ENCODE data around the gene ACSL5. TPM values are rescaled to one million over a fixed set of nuclear protein-coding genes. Genes with fewer than 3 reads are reported as not detected.

ACSL5 gene
- total and polyA plus RNA-seq, 2 of the 4 experiments (the other 2 are of a cell fraction): 0.87 to 1.3 TPM

GRCh38 chr10:112393827-112394226 lies 19.9 kb downstream of the ACSL5 start:
- Histone ChIP-seq H3K23ac (ENCODE audit: low read depth, low read length) (no peak overlapping the region), H2AK9ac (replicated peaks; ENCODE audit: low read depth, low read length, poor library complexity) (no peak overlapping the region), H3K4me3 (ENCODE audit: insufficient read depth, low read depth, low read length) (no peak overlapping the region), H4K91ac (ENCODE audit: insufficient read depth, low read depth, low read length) (no peak overlapping the region), H3K4me2 (ENCODE audit: low read depth, low read length) (no peak overlapping the region), H2BK20ac (ENCODE audit: low read depth, low read length) (no peak overlapping the region), H3K27me3 (ENCODE audit: control insufficient read depth, insufficient read depth, low read length) (peaks cover 5% of the 10 kb centered on the region; the same call in 1 of the 2 replicates), H2BK5ac (ENCODE audit: low read depth, low read length, poor library complexity, severe bottlenecking) (no peak overlapping the region), H3K4ac (ENCODE audit: low read depth, low read length) (no peak overlapping the region), H3K9me1 (ENCODE audit: insufficient read depth, low read length) (0 out of 2 replicates have a peak, but pooled peaks cover 5% of the 10 kb centered on the region), H3K9me3 (ENCODE audit: control insufficient read depth, insufficient read depth, low read length) (no peaks in the 10 kb centered on the region), H2BK120ac (ENCODE audit: low read depth, low read length) (no peak overlapping the region), H2AK5ac (ENCODE audit: low read depth, low read length) (no peak overlapping the region), H3K79me1 (ENCODE audit: low read depth in 1 of 2, low read length in 2 of 2) (no peaks in the 10 kb centered on the region), H3K4me1 (ENCODE audit: control insufficient read depth, insufficient read depth, low read length) (peaks cover 7% of the 10 kb centered on the region), H2AFZ (replicated peaks; ENCODE audit: low read length, poor library complexity) (no peak overlapping the region), H4K5ac (ENCODE audit: low read depth, low read length) (no peak overlapping the region), H3K56ac (ENCODE audit: extremely low read depth, insufficient read depth, low read length) (no peak overlapping the region), H3K18ac (ENCODE audit: low read depth, low read length) (no peak overlapping the region), H3K27ac (ENCODE audit: insufficient read depth, low read length) (no peak overlapping the region), H3K14ac (replicated peaks; ENCODE audit: low read depth, low read length) (no peak overlapping the region), H2BK15ac (ENCODE audit: low read depth, low read length) (no peak overlapping the region), H4K8ac (ENCODE audit: low read depth in 2 of 2, low read length in 2 of 2) (no peak overlapping the region), H3K9ac (ENCODE audit: low read depth, low read length) (no peak overlapping the region), H3K36me3 (ENCODE audit: control insufficient read depth, insufficient read depth, low read length) (no peaks in the 10 kb centered on the region), H4K20me1 (ENCODE audit: insufficient read depth, low read length) (no peaks in the 10 kb centered on the region)
- no CpG with 5 or more reads among the region's 2 CpGs for WGBS, 2 experiments (ENCODE audit: extremely low coverage in 2 of 2, insufficient read length in 1 of 2)
- in situ Hi-C loops (cut with MboI; ENCODE audit: low sequenced_read_pairs) (no loop called here), intact Hi-C loops (cut with micrococcal nuclease) (no loop called here), dilution Hi-C loops (cut with HindIII; ENCODE audit: low sequenced_read_pairs, unreplicated experiment) (no loop called here)
- ATAC-seq (ENCODE audit: low read depth): no peak
- POLR2A ChIA-PET (ENCODE audit: unreplicated experiment): no interaction called here
- CTCF ChIA-PET: no interaction called here
- no peak for TF ChIP-seq MXI1 (IDR thresholded peaks at IDR 0.05; ENCODE audit: borderline replicate concordance, low read depth, low read length)
- TF ChIP-seq USF2 (IDR thresholded peaks at IDR 0.05; ENCODE audit: low read depth, low read length): no peak
- no peak for TF ChIP-seq MAFK (IDR thresholded peaks at IDR 0.05; ENCODE audit: low read depth, low read length)
- no TSS peak for BruUV-seq (replicated peaks)
- DNase-seq: no peak

All from IMR-90 (cell line).